ENCODE measurements around the gene PCDH15. TPM values are rescaled to one million over a fixed set of nuclear protein-coding genes. Genes with fewer than 3 reads are reported as not detected.

Gene PCDH15
- total and polyA plus RNA-seq, 9 of the 15 experiments (the other 6 are each of a cell fraction or from before 2014, with no cell fraction given) = not detected

GRCh38 chr10:53898532-53898931, 902.5 kb downstream of the PCDH15 start:
- DNase-seq (ENCODE audit: extremely low read depth in 1 of 4, low spot score in 3 of 4) = no peak
- ChIA-PET POLR2A (no interaction called here), CTCF (ENCODE audit: low intra/inter-chr PET ratio) (no interaction called here)
- 0% methylated on average over 1 of the region's 1 CpG for WGBS (ENCODE audit: insufficient coverage, low coverage, missing lambda C conversion rate)
- no peak overlapping the region for H3K4me2 ChIP-seq (ENCODE audit: insufficient read depth, low read length)
- no peaks in the 10 kb centered on the region for H3K9me1 ChIP-seq (ENCODE audit: control insufficient read depth, insufficient read depth, low read length)
- no peak for FAIRE-seq
- H3K79me2 ChIP-seq (ENCODE audit: control insufficient read depth, insufficient read depth, low read length) = no peaks in the 10 kb centered on the region
- intact Hi-C loops (cut with micrococcal nuclease) (no loop called here), in situ Hi-C loops (cut with MboI) (no loop called here)
- H3K9me3 ChIP-seq (replicated peaks; ENCODE audit: control insufficient read depth, insufficient read depth, low read depth, low read length) = no peaks in the 10 kb centered on the region; the same call in 1 of the 2 replicates
- H3K4me1 ChIP-seq (replicated peaks in 1 of 2; ENCODE audit: control insufficient read depth in 2 of 2, insufficient read depth in 2 of 2, low read length in 2 of 2) = no peaks in the 10 kb centered on the region
- ATAC-seq = no peak
- H2AFZ ChIP-seq (ENCODE audit: low read depth, low read length) = no peak overlapping the region
- no peaks in the 10 kb centered on the region for H4K20me1 ChIP-seq (replicated peaks; ENCODE audit: control insufficient read depth, insufficient read depth, low read length)
- H3K4me3 ChIP-seq = no peak overlapping the region
- H3K27me3 ChIP-seq (ENCODE audit: control insufficient read depth in 2 of 2, insufficient read depth in 2 of 2, low read length in 2 of 2) = no peaks in the 10 kb centered on the region
- TF ChIP-seq CC2D1A (IDR thresholded peaks at IDR 0.05) = no peak
- no peak for TF ChIP-seq SPI1 (IDR thresholded peaks at IDR 0.05; ENCODE audit: borderline replicate concordance, low read depth, low read length)
- TF ChIP-seq MCM5 (IDR thresholded peaks at IDR 0.05; ENCODE audit: low read depth) = no peak
- no peak for TF ChIP-seq E2F8 (IDR thresholded peaks at IDR 0.05; ENCODE audit: low read depth, partially characterized antibody)
- no peak for TF ChIP-seq CHD4 (IDR thresholded peaks at IDR 0.05; ENCODE audit: insufficient read depth, insufficient replicate concordance, low read depth, low read length, poor library complexity, severe bottlenecking)
- no peak for TF ChIP-seq PBX2 (CRISPR knock-in tag; IDR thresholded peaks at IDR 0.05; ENCODE audit: low read depth)
- no peak for TF ChIP-seq PBX2 (tag; conservative IDR thresholded peaks at IDR 0.05; ENCODE audit: low read depth)
- no peak for TF ChIP-seq NFXL1 (CRISPR knock-in tag; IDR thresholded peaks at IDR 0.05)
- no peak for TF ChIP-seq HEY1 (CRISPR knock-in tag; IDR thresholded peaks at IDR 0.05; ENCODE audit: borderline replicate concordance)
- TF ChIP-seq ZNF583 (CRISPR knock-in tag; IDR thresholded peaks at IDR 0.05) = no peak
- TF ChIP-seq ZNF507 (tag; conservative IDR thresholded peaks at IDR 0.05) = no peak
- no peak for TF ChIP-seq HCFC1 (IDR thresholded peaks at IDR 0.05; ENCODE audit: low read depth, low read length)
- no peak for TF ChIP-seq MXD1 (CRISPR knock-in tag; IDR thresholded peaks at IDR 0.05; ENCODE audit: borderline replicate concordance, poor library complexity, severe bottlenecking)
- TF ChIP-seq KLF16 (IDR thresholded peaks at IDR 0.05) = no peak
- no peak for TF ChIP-seq ZFP30 (CRISPR knock-in tag; IDR thresholded peaks at IDR 0.05; ENCODE audit: borderline replicate concordance)
- no peak for TF ChIP-seq NR2C1 (IDR thresholded peaks at IDR 0.05)
- TF ChIP-seq NR2C1 (tag; IDR thresholded peaks at IDR 0.05) = no peak
- no peak for TF ChIP-seq SETDB1 (IDR thresholded peaks at IDR 0.05; ENCODE audit: low read length)
- TF ChIP-seq NFE2L1 (tag; IDR thresholded peaks at IDR 0.05; ENCODE audit: borderline replicate concordance, low read depth) = no peak
- TF ChIP-seq ZFP1 (CRISPR knock-in tag; IDR thresholded peaks at IDR 0.05) = no peak
- BruUV-seq (replicated peaks) = no TSS peak
- H3K36me3 ChIP-seq (ENCODE audit: control insufficient read depth, insufficient read depth, low read length) = no peaks in the 10 kb centered on the region
- no peak overlapping the region for H3K27ac ChIP-seq (ENCODE audit: extremely low read depth, low read depth, low read length)
- H3K9ac ChIP-seq (ENCODE audit: insufficient read depth in 1 of 2, low read depth in 2 of 2, low read length in 2 of 2) = no peak overlapping the region

Data from K562 (cell line).